ENCODE data around the gene HYOU1. TPM values are rescaled to one million over a fixed set of nuclear protein-coding genes. Genes with fewer than 3 reads are reported as not detected.
"Not testable (repeated sequence)": the region's sequence is repeated elsewhere in the genome, so short reads cannot be mapped to it uniquely, and the experiment has no call there.

The HYOU1 gene
- total RNA-seq, 1 experiment from 2014 or later, result 172 TPM

GRCh38 chr11:119087747-119088241 lies 30.8 kb upstream of the HYOU1 start:
- no peak for DNase-seq (ENCODE audit: low read depth)

- DNase-seq (ENCODE audit: low read depth), result no peak
These were observed 30.1 kb upstream of the HYOU1 start for GRCh38 chr11:119087123-119087522.

GRCh38 chr11:119085437-119085847 lies 28.4 kb upstream of the HYOU1 start:
- DNase-seq (ENCODE audit: low read depth), result no peak

GRCh38 chr11:119084663-119085436 lies 27.8 kb upstream of the HYOU1 start, which contains the start of gene HMBS:
Gene HMBS (plus strand): TSS chr11:119084881. CDS start chr11:119085034, 153 bp downstream.
- peak; percentile 96 for DNase-seq (ENCODE audit: low read depth)

- DNase-seq (ENCODE audit: low read depth), result no peak
These were observed 24.8 kb upstream of the HYOU1 start for GRCh38 chr11:119081682-119082260.

- DNase-seq (ENCODE audit: low read depth), result no peak
These were observed 21.8 kb upstream of the HYOU1 start for GRCh38 chr11:119078675-119079420.

- DNase-seq (ENCODE audit: low read depth), result no peak
These were observed 20.8 kb upstream of the HYOU1 start for GRCh38 chr11:119077839-119078238.

GRCh38 chr11:119067371-119068222 lies 10.6 kb upstream of the HYOU1 start, which contains the start of gene VPS11:
Gene VPS11 (plus strand): TSS chr11:119067818. CDS start chr11:119067824, 6 bp downstream.
- peak; percentile 98 for DNase-seq (ENCODE audit: low read depth)

GRCh38 chr11:119065369-119065768 lies 8.4 kb upstream of the HYOU1 start:
- peak; percentile 29 for DNase-seq (ENCODE audit: low read depth)

- peak; percentile 54 for DNase-seq (ENCODE audit: low read depth)
These were observed 5.8 kb upstream of the HYOU1 start for GRCh38 chr11:119062779-119063178.

- no peak for DNase-seq (ENCODE audit: low read depth)
These were observed 4.3 kb upstream of the HYOU1 start for GRCh38 chr11:119061256-119061655.

GRCh38 chr11:119059128-119059527 lies 2.1 kb upstream of the HYOU1 start:
- DNase-seq (ENCODE audit: low read depth), result not testable (repeated sequence)

- DNase-seq (ENCODE audit: low read depth), result peak; percentile 16
These were observed 495 bp downstream of the HYOU1 start for GRCh38 chr11:119056421-119056999.

GRCh38 chr11:119055901-119056300 lies 1.1 kb downstream of the HYOU1 start:
- DNase-seq (ENCODE audit: low read depth), result peak; percentile 17

- no peak for DNase-seq (ENCODE audit: low read depth)
These were observed 2.6 kb downstream of the HYOU1 start for GRCh38 chr11:119054418-119054817.

- no peak for DNase-seq (ENCODE audit: low read depth)
These were observed 4.7 kb downstream of the HYOU1 start for GRCh38 chr11:119052163-119052814.

GRCh38 chr11:119051440-119052162 lies 5.4 kb downstream of the HYOU1 start:
- no peak for DNase-seq (ENCODE audit: low read depth)

- no peak for DNase-seq (ENCODE audit: low read depth)
These were observed 7.9 kb downstream of the HYOU1 start for GRCh38 chr11:119049081-119049480.

GRCh38 chr11:119048644-119049043 lies 8.4 kb downstream of the HYOU1 start:
- DNase-seq (ENCODE audit: low read depth), result no peak

- no peak for DNase-seq (ENCODE audit: low read depth)
These were observed 9.8 kb downstream of the HYOU1 start for GRCh38 chr11:119047205-119047604.

Measured in Daoy (cell line).